ENCODE results near the gene FSTL5.

GRCh38 chr4:161411901-161412300, 751.9 kb downstream of the FSTL5 start:
- TF ChIP-seq POLR2A (conservative IDR thresholded peaks at IDR 0.05) = no peak
- TF ChIP-seq ZFP30 (CRISPR knock-in tag; IDR thresholded peaks at IDR 0.05; ENCODE audit: borderline replicate concordance) = no peak
- TF ChIP-seq CHD2 (IDR thresholded peaks at IDR 0.05; ENCODE audit: low read depth, low read length) = no peak
- no peak for TF ChIP-seq REST (IDR thresholded peaks at IDR 0.05; ENCODE audit: borderline replicate concordance)
- TF ChIP-seq REST (CRISPR knock-in tag; IDR thresholded peaks at IDR 0.05; ENCODE audit: low read depth) = no peak
- no peak for TF ChIP-seq LARP7 (IDR thresholded peaks at IDR 0.05)
- no peak for TF ChIP-seq BHLHE40 (IDR thresholded peaks at IDR 0.05; ENCODE audit: low read length)
- TF ChIP-seq STAT5B (CRISPR knock-in tag; IDR thresholded peaks at IDR 0.05) = no peak
- TF ChIP-seq USF2 (CRISPR knock-in tag; IDR thresholded peaks at IDR 0.05) = no peak
- no peak for TF ChIP-seq NFE2L1 (tag; IDR thresholded peaks at IDR 0.05; ENCODE audit: borderline replicate concordance, low read depth)
- TF ChIP-seq E2F5 (CRISPR knock-in tag; IDR thresholded peaks at IDR 0.05) = no peak
